Measurements from ENCODE around the gene PNPLA2.
A peak's percentile ranks its signal among the peaks of the same experiment; 100 is the strongest.

PNPLA2 gene

DNA sequence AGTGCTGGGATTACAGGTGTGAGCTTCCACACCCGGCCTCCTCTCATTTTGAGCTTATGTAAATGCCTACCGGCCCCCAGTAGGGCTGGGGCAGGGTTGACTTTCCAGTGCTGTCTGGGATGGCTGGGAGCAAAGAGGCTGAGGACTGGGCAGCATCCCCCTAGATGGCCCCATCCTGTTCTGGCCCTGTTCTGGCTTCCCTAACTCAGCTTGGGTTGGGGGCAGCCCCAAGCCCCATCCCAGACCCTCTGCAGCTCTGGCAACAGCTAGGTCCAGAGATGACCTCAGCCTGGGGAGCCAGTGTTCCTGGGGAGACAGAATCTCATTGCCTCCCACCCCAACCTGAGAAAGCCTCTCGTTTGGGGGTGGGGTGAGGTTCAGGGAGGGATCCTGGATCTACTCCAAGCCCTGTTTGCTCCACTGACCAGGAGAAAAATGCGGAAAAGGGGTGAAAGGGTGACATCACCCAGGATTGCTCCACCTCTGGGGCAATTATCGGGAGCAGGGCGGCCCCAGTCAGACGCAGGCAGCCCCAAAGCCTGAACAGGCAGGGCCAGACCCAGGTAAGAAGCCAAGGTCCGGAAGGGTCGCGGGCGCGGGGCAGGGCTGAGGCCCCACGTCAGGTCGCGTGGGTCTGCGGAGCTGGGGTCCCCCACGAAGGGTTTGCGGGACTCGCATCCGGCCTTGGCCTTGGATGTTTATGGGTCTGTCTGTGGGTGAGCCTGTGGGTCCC lies at the start of gene PNPLA2:
TSS of gene PNPLA2 (plus strand) at position 519 of the 733 bp plus-strand sequence. CDS start 805 bp downstream, outside the sequence.
- no peak for DNase-seq (ENCODE audit: low read depth)

- DNase-seq (ENCODE audit: low read depth): no peak
Observed at GRCh38 chr11:769887-770641, 48.6 kb upstream of the PNPLA2 start.

DNA sequence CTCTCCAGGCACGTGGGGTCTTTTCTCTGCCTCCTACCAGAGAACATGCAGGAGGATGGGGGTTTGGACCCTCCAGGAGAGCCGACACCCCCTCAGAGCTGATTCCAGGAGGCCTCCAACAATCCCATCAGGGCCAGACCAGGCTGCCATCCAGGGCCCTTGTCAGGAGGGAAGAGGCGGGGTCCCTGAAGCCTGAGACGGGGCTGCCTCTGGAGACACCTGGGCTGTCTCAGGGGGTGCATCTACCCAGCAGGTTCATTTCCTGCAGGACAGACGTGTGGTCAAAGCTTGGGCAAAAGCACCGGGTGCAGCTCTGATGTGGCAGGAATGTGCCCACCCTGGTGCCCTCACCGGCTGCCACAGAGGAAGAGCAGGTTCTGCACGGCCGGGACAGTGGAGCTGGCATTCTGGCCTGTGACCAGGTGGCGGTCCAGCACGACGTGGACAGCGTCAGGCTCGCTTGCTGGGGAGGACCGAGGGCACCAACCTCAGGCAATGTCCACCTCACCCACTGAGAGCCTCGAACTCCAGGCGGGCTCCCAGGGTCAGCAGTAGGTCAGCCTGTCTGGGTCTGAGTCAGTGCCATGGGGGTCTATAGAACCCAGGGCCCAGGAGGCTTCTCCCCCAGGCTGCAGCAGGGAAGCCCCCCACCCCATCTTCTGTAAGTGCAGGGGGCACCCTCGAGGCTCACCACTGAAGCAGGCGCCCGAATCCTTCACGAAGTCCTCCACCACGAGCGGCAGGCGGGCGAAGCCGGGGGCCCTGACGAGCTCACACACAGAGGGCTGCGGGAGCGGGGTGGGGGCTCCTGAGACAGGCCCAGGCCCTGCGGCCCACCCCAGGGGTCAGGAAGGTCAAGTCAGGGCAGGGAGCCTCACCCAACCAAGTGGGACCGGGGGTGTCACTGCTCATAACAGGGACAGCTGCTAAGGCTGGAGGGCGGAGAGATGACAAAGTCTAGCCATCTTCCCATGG lies 47.8 kb upstream of the PNPLA2 start:
- DNase-seq (ENCODE audit: low read depth): no peak

GRCh38 chr11:771617-772204 lies 47.0 kb upstream of the PNPLA2 start:
- no peak for DNase-seq (ENCODE audit: low read depth)

DNA sequence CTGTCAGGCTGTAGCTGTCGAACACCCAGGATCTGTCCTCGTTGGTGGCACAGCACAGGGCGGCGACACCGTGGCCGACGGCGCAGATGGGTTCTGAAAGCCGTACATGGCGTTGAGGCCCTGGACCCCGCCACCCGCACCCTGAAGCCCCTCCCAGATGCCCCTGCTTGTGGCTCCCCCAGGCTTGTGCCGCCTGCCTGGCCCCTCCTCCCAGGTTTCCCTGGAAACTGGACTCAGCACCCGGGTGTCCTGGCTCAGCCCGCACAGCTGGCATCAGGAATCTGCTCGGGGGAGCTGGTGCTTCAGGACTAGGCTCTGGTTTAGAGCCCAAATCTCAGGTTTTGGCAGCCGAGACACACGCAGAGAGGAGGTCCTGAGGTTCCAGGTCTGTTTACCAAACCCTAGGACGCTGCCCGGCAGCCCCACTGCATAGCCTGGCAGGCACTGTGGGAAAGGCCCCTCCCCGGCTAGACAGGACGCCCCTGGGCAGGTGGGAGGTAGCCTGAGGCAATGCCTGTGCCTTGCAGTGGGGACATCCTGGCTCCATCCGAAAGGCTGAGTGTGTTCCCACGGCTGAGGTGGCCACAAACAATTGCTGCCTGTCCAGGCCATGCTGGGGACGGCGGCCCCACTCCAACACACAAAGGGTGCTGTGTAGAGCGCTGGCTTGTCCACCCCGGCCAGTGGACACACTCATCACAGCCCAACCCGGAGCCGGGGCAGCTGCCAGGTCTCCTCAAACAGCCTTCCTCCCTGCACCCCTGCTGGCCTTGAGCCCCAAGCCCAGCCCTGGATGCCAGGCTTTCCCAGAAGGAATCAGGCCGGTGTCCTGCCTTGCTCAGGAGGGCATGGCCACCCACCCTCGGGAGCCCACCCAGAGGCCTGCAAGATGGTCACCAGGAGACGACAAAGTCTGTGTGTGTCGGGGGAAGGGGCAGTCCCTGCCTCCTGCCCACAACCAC lies 46.0 kb upstream of the PNPLA2 start:
- no peak for DNase-seq (ENCODE audit: low read depth)

- DNase-seq (ENCODE audit: low read depth): no peak
Observed at GRCh38 chr11:773425-773824, 45.3 kb upstream of the PNPLA2 start.

DNA sequence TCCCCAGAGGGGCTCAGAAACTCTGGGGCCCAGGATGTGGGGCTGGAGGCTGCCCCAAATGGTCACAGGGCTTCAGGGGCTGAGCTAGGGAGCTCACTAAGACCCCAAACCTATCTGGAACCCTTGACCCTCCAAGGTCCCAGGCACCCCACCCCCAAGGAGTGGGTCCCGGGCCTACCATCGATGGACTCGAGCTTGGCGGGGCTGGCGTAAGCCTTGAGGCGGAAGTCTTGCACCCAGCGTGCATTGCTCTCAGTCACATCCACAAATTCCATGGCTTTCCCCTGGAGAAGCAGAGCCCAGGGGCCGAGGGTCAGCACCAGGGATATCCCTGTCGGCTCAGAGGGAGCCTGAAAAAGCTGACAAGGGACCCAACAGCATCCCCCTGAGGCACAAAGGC lies 44.9 kb upstream of the PNPLA2 start:
- DNase-seq (ENCODE audit: low read depth): no peak

- no peak for DNase-seq (ENCODE audit: low read depth)
Observed at GRCh38 chr11:774873-775592, 43.7 kb upstream of the PNPLA2 start.

GRCh38 chr11:776263-776560 lies 42.5 kb upstream of the PNPLA2 start:
- no peak for DNase-seq (ENCODE audit: low read depth)

- no peak for DNase-seq (ENCODE audit: low read depth)
Observed at GRCh38 chr11:776561-777287, 42.0 kb upstream of the PNPLA2 start.

DNA sequence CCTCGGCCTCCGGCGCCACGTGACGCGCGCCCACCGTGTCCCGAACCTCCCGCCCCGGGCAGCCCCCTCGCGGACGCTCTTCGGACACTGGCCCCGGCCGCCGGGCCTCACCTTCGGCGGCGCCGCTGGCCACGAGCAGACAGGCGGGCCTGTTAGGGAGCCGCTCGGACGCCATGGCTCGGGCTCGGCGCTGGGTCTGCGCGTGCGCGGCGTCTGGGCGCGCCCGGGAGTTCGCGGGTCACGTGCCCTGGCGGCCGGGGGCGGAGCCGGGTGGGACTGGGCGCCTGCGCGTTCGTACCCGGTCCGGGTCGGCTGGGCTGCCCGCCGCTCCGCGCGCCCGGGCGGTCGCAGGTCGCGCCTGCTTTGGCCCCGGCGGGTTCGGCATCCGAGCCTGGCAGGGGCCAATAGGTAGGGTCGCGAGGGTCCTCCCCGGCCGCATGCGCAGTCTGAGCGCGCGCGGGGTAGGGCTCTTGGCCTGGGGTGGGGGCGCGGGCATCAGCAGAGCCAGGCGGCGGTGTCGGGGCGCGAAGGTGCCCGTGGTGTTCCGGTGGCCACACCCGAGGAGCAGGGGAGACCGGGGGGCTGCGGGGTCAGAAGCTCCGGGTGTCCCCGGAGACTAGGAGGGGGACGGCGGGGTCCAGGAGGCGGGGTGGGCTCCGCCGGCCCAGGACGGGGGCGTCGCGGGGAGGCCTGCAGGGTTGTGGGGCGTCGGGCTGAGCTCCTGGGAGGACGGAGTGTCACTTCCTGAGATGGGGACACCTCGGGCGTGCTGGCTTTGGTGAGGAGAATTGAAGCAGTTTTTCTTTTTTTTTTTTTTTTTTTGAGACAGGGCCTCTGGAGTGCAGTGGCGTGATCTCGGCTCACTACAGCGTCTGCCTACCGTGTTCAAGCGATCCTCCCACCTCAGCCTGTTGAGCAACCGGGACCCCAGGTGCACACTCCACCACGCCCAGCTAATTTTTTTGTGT lies 41.1 kb upstream of the PNPLA2 start, which contains the start of gene GATD1:
TSS of gene GATD1 (minus strand) at position 200 of the 968 bp plus-strand sequence. CDS start at position 175, 25 bp downstream.
- peak; percentile 90 for DNase-seq (ENCODE audit: low read depth)

DNA sequence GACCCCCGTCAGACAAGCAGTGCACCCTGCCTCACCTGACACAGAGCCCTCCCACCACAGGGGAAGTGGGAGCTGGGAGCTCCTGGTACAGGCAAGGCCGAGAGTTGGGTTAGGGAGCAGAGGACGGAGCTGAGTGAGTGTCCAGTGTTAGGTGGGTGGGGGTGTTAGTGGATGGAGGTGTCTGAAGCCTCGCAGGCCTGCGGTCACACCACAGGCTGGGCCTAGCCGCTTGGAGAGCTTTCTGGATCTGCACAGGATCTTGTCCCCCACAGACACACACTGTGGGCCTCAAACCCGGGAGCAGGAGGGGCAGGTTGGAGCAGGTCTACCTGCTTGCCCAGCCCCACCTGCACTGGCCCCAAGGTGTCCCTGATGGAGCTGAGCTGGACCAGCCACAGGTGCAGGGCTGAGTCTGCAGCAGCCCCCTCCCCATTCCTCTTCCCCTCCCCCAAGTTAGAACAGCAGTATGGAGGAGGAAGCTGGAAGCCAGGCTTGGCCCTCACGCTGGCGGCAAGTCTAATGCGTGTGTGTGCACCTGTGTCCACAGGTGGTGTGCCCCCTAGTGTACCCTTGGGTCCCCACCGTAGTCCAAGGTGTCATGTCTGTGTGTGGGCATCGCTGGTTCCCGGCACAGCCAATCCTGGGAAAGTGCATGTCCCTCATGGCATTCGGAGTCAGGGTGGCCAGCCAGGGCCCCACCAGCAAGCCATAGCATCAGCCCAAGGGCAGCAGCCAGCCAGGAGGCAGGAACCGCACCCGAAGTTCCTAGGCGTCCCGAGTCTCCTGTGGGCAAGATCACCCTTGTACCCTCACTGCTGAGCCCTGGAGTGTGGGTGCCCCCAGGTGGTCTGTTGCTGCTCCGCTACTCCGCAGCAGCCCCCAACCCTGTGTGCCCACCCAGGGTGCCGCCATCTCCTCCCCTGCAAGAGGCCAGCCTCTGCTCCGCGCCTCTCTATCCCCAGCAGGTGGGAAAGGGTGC lies 39.4 kb upstream of the PNPLA2 start:
- no peak for DNase-seq (ENCODE audit: low read depth)

GRCh38 chr11:779955-780532 lies 38.7 kb upstream of the PNPLA2 start:
- no peak for DNase-seq (ENCODE audit: low read depth)

GRCh38 chr11:782264-783174 lies 36.2 kb upstream of the PNPLA2 start:
- no peak for DNase-seq (ENCODE audit: low read depth)

GRCh38 chr11:783581-784015 lies 35.1 kb upstream of the PNPLA2 start:
- DNase-seq (ENCODE audit: low read depth): no peak
